GM10266 (cell line): ENCODE results near the gene OR10H1.

Experiments
- DNase-seq: peaks from one replicate; pipeline ENCODE4 v3.0.0; 2012; ENCODE audit errors: extremely low spot score
- TF ChIP-seq, protein P1 (sequence below): IDR thresholded peaks from 2 replicates; pipeline ENCODE4 v1.5.1; 2012; ENCODE audit warnings: mild to moderate bottlenecking, low read depth; ENCODE audit not compliant: control insufficient read depth, insufficient read depth; ENCODE audit errors: missing control alignments

OR10H1 gene, protein sequence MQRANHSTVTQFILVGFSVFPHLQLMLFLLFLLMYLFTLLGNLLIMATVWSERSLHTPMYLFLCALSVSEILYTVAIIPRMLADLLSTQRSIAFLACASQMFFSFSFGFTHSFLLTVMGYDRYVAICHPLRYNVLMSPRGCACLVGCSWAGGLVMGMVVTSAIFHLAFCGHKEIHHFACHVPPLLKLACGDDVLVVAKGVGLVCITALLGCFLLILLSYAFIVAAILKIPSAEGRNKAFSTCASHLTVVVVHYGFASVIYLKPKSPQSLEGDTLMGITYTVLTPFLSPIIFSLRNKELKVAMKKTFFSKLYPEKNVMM

DNA sequence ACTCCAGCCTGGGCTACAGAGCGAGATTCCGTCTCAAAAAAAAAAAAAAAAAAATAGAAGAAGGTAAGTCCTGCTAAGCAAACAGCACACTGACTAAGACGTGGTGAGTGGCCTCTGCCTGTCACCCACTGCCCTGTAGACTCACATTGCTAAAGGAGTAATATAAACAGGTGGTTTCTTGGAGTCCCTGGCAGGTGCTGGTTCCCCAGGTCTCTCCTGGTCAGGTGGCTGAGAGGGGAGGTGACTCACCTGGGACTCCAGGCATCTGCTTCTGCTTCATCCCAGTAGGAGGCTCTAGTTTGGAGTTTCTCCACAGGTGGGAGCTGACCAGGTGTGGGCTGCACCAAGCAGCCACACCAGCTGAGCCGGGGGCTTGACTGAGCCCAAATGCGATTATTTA, at the start of gene OR10H1:
TSS of gene OR10H1 (minus strand) at position 359 of the 400 bp plus-strand sequence. CDS start 7,627 bp downstream, outside the sequence.
- DNase-seq: no peak

DNA sequence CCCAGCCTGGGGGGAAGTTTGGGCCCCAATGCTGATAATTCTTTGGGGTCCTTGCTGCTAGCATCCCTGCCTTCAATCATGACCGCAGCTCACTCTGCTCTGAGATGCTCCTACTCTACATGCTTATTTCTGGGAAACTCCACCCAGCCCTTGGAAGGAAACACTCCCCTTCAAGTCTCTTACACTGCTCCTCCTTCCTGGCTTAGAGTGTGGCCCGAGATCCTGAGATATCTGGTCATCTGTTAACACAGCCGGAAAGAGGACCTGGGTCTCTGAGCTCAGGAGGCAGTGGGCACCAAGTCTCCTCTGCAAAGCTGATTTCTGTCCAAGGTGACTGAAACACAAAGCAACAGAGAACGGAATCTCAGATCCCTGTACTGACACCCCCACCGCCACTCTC, 49.4 kb upstream of the OR10H1 start:
- DNase-seq: no peak
- TF ChIP-seq, protein P1, sequence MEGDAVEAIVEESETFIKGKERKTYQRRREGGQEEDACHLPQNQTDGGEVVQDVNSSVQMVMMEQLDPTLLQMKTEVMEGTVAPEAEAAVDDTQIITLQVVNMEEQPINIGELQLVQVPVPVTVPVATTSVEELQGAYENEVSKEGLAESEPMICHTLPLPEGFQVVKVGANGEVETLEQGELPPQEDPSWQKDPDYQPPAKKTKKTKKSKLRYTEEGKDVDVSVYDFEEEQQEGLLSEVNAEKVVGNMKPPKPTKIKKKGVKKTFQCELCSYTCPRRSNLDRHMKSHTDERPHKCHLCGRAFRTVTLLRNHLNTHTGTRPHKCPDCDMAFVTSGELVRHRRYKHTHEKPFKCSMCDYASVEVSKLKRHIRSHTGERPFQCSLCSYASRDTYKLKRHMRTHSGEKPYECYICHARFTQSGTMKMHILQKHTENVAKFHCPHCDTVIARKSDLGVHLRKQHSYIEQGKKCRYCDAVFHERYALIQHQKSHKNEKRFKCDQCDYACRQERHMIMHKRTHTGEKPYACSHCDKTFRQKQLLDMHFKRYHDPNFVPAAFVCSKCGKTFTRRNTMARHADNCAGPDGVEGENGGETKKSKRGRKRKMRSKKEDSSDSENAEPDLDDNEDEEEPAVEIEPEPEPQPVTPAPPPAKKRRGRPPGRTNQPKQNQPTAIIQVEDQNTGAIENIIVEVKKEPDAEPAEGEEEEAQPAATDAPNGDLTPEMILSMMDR: no peak

More for the DNA sequence above, at the start of gene OR10H1:
- TF ChIP-seq, protein P1: no peak

DNA sequence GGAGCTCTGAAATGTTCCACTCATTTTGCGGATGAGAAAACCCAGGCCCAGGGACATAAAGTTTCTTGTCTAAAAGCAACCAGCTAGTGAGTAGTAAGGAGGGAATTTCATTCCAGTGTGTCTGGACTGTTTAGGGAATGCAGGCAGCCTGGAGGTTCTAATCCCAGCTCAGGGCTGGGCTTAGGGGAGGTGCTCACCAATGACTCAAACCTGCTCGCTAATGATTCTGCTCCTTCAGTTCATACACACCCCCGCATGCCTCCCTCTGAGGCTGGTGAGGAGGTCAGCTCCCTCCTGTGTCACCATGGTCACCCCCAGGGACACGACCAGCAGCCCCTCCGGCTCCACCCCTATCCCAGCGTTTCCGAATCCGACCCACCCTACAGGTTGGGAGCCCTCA, 47.8 kb upstream of the OR10H1 start:
- TF ChIP-seq, protein P1: no peak
- no peak for DNase-seq

DNA sequence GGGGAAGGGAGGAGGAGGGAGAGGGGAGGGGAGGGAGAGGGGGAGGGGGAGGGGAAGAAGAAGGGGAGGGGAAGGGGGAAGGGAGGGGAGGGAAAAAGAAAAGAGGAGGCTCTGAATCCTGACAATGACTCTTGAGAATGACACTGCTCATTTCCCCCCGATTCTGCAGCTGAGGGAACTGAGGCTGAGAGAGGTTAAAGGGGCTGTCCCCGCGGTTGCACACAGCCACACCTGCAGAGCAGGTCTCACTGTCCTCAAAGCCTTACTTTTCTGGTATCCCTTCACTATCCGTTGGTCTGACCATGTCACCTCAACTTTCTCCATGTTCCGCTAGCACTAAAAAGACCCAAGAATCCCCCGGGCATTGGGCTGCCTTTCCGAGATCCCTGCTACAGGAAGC, 47.0 kb upstream of the OR10H1 start:
- TF ChIP-seq, protein P1: no peak
- no peak for DNase-seq

DNA sequence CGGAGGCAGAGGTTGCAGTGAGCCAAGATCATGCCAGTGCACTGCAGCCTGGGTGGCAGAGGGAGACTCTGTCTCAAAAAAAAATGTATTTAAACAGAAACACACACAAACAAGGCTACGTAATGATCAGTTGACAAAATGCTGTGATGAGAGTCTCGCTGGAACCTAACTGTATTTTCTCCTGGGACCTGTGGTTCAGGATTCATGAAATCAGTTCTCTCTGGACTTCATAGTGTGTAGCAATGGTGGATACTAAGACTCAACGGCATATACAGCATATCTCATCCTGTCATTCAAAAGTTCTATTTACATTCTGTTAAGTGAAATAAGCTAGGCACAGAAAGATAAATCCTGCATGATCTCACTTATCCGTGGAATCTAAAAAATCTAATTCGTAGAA, 45.1 kb upstream of the OR10H1 start:
- TF ChIP-seq, protein P1: no peak
- no peak for DNase-seq

DNA sequence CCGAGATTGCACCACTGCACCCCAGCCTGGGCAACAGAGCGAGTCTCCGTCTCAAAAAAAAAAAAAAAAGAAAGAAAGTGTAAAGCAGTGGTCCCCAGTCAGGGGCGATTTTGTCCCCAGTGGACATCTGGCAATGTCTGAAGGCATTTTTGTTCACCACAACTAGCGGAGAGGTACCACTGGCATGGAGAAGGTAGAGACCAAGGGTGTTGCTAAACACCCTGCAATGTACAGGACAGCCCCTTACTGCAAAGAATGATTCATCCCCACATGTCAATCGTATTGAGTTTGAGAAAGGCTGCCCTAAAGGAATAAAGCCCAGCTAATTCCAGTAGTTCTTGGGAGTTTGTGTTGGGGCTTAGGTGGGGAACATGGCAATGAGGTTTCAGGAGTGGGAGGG, 43.7 kb upstream of the OR10H1 start:
- TF ChIP-seq, protein P1: no peak
- no peak for DNase-seq

DNA sequence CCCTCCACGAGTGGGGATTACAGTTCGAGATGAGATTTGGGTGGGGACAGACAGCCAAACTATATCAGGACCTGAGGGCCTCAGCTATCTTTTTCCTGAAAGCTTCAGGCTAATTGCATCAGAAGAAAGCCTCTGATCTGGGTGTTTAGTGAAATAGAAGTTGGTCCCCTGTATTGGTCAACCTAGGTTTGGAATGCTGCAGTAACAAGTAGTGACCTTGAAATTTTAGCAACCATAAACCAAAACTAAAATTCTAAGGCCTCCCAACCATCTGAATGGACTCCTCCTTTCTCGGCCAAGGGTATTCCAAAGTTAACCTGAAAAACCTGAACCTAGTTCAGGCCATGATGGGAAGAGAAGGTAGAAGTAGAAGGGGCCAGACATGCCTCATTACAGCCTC, 34.9 kb upstream of the OR10H1 start:
- TF ChIP-seq, protein P1: no peak
- no peak for DNase-seq
